GM21529 (cell line): ENCODE measurements around the gene ZNF677.
"Not testable (repeated sequence)": the region's sequence is repeated elsewhere in the genome, so short reads cannot be mapped to it uniquely, and the experiment has no call there.

Source experiments
- ATAC-seq: cut with Tn5 transposase; IDR thresholded peaks from one replicate; pipeline ENCODE4 v1.9.1; 2021; ENCODE audit not compliant: unreplicated experiment

Gene ZNF677

GRCh38 chr19:53254411-53255341 lies at the start of gene ZNF677:
Gene ZNF677, minus strand, starts transcription at chr19:53254873. Its CDS starts 3,323 bp downstream, at chr19:53251550.
- ATAC-seq = no peak

DNA sequence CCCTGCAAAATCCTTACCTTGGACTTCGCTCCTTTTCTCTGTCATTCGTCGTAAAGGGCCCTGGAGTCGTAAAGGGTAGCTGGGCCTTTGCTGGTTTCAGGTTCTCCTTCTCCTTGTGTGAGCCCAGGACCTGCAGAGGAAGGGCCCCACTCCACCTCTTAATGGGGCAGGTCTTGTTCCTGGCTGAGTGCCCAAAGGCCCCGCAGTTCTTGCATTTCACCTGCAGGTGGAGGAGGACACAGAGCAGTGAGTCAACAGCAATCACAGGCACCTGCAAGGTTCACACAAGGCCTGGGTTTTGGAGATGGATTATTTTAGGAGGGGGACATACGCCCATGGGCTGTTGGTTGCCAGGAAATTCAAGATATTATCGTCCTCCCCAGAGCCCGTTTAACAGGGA lies 46.7 kb upstream of the ZNF677 start:
- not testable (repeated sequence) for ATAC-seq

GRCh38 chr19:53294786-53295441 lies 40.2 kb upstream of the ZNF677 start:
- no peak for ATAC-seq

- no peak for ATAC-seq
These were observed 36.3 kb upstream of the ZNF677 start for GRCh38 chr19:53290758-53291549.

- no peak for ATAC-seq
These were observed 30.4 kb upstream of the ZNF677 start for GRCh38 chr19:53285087-53285486.

- not testable (repeated sequence) for ATAC-seq
These were observed 27.3 kb upstream of the ZNF677 start for GRCh38 chr19:53281947-53282346.

- ATAC-seq = no peak
These were observed 20.8 kb upstream of the ZNF677 start for GRCh38 chr19:53275480-53275879.

GRCh38 chr19:53272044-53272443 lies 17.4 kb upstream of the ZNF677 start:
- no peak for ATAC-seq

GRCh38 chr19:53269861-53270260 lies 15.2 kb upstream of the ZNF677 start:
- ATAC-seq = not testable (repeated sequence)

DNA sequence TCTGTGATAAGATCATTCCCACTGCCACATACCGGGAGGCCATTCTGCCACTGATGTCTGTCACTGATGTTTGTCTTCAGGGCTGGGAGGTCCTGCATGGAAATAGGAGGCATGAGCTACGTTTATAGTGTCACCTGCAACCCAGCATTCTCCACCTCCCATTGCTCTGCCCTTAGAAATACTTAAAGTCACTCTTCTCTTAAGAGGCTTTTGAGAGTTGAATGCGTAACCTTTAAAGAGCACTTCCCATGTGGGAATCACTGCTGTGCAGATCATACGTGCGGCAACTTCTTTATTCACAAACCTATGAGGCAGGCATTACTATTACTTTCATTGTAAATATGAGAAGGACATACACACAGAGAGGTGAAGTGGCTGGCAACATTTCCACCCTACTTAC lies 12.9 kb upstream of the ZNF677 start, which contains the start of gene VN1R4:
Gene VN1R4, minus strand, starts transcription at position 101 of the 400 bp plus-strand sequence. Its CDS starts 58 bp downstream, at position 43.
- not testable (repeated sequence) for ATAC-seq

DNA sequence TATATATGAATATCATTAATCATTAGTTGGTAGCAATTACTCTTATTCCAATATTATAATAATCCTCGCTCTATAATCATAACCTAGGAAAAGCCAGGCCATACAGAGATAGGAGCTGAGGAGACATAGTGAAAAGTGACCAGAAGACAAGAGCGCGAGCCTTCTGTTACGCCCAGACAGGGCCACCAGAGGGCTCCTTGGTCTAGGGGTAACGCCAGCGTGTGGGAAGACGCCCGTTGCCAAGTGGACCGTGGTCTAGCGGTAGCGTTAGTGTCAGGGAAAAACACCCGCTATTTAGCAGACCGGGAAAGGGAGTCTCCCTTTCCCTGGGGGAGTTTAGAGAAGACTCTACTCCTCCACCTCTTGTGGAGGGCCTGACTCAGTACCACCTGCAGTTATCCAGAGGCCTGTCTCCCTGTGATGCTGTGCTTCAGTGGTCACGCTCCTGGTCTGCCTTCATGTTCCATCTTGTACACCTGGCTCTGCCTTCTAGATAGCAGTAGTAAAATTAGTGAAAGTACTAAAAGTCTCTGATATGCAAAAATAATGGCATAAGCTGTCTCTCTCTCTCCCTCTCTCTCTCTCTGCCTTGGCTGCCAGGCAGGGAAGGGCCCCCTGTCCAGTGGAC lies 3.2 kb upstream of the ZNF677 start, which contains the start of gene VN1R2:
Gene VN1R2, plus strand, starts transcription at position 578 of the 628 bp plus-strand sequence. CDS start 84 bp downstream, outside the sequence.
- not testable (repeated sequence) for ATAC-seq

DNA sequence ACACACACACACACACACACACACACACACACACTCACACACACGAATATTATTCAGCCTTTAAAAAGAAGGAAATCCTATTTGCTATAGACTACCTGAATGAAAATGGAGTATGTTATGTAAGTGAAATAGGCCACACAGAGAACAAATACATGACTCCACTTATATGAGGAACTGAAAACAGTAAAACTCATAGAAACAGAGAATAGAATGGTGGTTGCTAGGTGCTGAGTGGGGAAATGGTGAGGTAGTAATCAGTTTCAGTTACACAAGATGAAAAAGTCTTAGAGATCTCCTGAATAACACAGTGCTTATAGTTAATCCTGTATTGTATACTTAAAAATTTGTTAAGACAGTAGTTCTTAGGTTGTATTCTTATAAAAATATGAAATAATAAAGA lies 8.2 kb downstream of the ZNF677 start:
- ATAC-seq = no peak

GRCh38 chr19:53237114-53237777 lies 17.4 kb downstream of the ZNF677 start:
- no peak for ATAC-seq

DNA sequence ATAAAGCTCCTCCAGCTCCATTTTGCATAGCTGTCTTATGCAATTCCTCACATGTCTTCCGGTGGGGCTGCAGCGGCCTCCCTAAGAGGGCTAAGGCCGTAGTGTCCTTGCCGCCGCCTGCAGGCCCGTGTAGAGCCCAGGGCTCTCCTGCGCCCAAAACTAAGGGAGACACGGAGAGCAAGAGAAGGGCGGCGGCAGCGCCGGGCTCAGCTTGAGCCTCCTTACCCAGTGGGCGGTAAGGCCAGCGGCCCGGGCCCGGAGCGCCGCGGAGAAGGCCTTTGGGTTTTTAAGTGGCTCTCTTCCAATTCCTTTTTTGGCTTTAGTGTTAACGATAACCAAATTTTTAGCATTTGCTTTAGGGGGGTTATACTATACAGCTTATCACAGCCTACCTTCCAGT lies 30.1 kb downstream of the ZNF677 start:
- ATAC-seq = no peak

DNA sequence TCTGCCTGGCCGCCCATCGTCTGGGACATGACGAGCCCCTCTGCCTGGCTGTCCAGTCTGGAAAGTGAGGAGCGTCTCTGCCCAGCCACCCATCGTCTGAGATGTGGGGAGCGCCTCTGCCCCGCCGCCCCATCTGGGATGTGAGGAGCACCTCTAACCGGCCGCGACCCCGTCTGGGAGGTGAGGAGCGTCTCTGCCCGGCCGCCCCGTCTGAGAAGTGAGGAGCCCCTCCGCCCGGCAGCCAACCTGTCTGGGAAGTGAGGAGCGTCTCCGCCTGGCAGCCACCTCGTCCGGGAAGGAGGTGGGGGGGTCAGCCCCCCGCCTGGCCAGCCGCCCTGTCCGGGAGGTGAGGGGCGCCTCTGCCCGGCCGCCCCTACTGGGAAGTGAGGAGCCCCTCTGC lies 32.0 kb downstream of the ZNF677 start:
- not testable (repeated sequence) for ATAC-seq

GRCh38 chr19:53212703-53213320 lies 41.9 kb downstream of the ZNF677 start:
- no peak for ATAC-seq

DNA sequence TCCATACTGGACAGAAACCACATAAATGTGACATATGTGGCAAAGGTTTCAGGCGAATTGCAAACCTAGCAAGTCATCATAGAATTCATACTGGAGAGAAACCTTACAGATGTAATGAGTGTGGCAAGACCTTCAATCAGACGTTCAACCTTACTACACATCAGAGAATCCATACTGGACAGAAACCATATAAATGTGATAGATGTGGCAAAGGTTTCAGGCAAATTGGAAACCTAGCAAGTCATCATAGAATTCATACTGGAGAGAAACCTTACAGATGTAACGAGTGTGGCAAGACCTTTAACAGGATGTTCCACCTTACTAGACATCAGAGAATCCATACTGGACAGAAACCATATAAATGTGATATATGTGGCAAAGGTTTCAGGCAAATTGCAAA lies 43.1 kb downstream of the ZNF677 start:
- not testable (repeated sequence) for ATAC-seq

DNA sequence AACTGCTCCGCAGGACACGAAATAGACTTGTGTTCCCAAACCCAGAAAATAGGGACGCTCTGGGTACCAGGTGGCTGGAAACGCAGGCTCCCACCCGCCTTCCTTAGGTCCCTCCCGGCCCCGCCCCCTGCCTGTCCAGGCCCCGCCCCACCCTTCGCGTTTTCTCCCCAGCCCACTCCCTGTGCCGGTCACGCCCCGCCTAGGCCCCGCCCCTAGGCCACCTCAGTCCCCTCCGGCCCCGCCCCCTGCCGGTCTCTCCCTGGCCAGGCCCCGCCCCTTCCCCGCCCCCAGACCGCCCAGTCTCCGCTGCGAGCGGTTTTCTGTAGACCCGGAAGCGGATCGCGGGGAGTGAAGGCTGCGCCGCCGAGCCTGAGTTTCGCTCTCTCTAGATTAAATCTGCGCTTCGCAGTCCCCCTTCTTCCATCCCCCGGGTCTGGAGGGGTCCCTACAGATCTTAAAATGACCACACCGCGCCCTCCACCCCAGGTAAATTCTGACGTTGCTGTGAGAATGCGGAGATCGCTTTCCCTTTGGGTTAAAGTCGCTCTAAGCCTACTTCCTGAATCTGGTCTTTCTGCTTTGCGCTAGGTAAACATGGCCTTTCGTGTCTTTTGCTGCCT lies 57.8 kb downstream of the ZNF677 start:
- no peak for ATAC-seq

DNA sequence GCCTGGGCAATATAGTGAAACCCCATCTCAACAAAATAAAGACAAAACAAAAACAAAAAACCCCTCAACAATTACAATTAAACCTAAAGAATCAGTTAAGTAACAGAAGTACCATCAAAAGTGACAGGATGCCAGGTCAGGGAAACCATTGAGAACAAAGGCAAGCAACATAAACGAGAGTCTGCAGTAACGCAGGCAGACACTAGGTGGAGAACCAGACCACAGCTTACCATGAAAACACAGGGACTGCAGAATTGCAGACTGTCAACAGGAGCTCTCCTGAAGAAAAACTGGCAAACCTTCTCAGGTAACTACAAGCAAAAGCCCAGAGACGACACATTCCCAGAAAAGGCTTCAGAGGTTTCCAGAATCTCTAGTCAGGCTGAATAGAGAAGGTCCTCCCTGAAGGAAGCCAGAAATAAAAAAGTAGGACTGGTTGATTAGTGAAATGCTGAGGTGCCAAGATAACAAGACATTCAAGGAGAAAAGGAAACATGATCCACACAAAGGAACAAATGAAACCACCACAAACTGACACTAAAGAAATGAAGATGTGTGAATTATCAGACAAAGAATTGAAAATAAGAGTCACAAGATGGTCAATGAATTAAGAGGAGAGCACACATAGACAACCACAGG lies 59.3 kb downstream of the ZNF677 start:
- no peak for ATAC-seq
